OCI-LY3 (cell line): ENCODE measurements around the gene RARRES2.
"Not testable (repeated sequence)": the region's sequence is repeated elsewhere in the genome, so short reads cannot be mapped to it uniquely, and the experiment has no call there.

Experiments
- H2AFZ ChIP-seq: fragments of 200-600, 300-600 bp; shearing (Covaris generic); 2 replicates; pipeline ENCODE4 v1.6.0; 2014; ENCODE audit warnings: antibody characterized with exemption, low read depth, low read length
- H3K27ac ChIP-seq: fragments of 200-600, 300-600 bp; sonication (generic); 2 replicates; pipeline ENCODE4 v1.5.1; 2014; ENCODE audit warnings: mild to moderate bottlenecking, low read length, moderate library complexity, mixed read lengths
- H3K27me3 ChIP-seq: fragments of 200-600, 300-600 bp; sonication (generic); 2 replicates; pipeline ENCODE4 v1.6.1; 2014; ENCODE audit warnings: low read depth, low read length, mixed read lengths
- H3K36me3 ChIP-seq: fragments of 200-600, 300-600 bp; sonication (generic); replicated peaks from 2 replicates; pipeline ENCODE3; 2014; ENCODE audit warnings: low read depth, low read length, mixed read lengths
- H3K4me1 ChIP-seq: fragments of 300-600, 200-600 bp; sonication (generic); 2 replicates; pipeline ENCODE4 v1.6.1; 2014; ENCODE audit warnings: low read length, mixed read lengths
- H3K4me2 ChIP-seq: fragments of 200-600, 300-600 bp; sonication (generic); 2 replicates; pipeline ENCODE4 v1.6.1; 2014; ENCODE audit warnings: low read length, mixed read lengths
- H3K4me3 ChIP-seq: fragments of 300-600, 200-600 bp; sonication (generic); 2 replicates; pipeline ENCODE4 v1.5.1; 2014; ENCODE audit warnings: antibody characterized with exemption, mild to moderate bottlenecking, low read length, moderate library complexity
- H3K79me2 ChIP-seq: fragments of 300-600, 200-600 bp; shearing (Covaris generic); 2 replicates; pipeline ENCODE4 v1.6.1; 2014; ENCODE audit warnings: mild to moderate bottlenecking, low read length, mixed read lengths
- H3K9ac ChIP-seq: fragments of 300-600, 200-600 bp; shearing (Covaris generic); 2 replicates; pipeline ENCODE4 v1.6.0; 2014; ENCODE audit warnings: mild to moderate bottlenecking, low read length, moderate library complexity
- H3K9me3 ChIP-seq: fragments of 200-600, 300-600 bp; shearing (Covaris generic); 2 replicates; pipeline ENCODE4 v1.6.1; 2014; ENCODE audit warnings: low read length, mixed read lengths; ENCODE audit not compliant: insufficient read depth
- H4K20me1 ChIP-seq: fragments of 200-600, 300-600 bp; sonication (generic); 2 replicates; pipeline ENCODE4 v1.6.1; 2016; ENCODE audit warnings: low read length, mixed read lengths; ENCODE audit not compliant: insufficient read depth

Gene RARRES2

DNA sequence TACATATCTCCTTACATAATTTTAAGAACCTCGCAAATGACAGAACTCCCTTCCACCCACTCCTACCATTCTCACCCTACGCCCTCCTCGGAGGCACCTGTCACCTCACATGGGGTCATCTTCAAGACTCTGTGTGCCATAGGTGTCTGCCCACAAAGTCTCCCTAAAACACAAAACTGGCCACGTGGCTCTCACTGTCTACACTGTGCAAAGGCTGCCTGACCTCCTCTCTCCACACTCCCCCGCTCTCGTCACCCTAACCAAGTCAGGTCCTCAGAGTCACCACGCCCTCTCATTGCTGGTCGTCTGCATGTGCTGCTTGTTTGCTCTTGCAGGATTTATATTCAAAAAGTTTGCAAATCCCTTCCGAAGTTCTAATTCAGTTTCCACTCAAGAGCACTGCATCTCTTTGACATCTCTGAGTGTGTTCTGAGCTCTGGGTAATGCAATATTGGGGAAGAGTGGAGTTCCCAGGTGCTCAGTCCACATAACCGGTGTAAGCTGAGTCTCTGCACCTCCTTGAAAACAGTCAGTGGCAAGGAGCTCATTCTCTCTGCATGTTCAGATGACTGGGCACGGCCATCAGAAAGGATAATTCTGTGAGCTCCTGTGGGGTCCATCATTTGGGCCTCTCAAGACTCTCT, 36.0 kb downstream of the RARRES2 start:
- not testable (repeated sequence) for H4K20me1 ChIP-seq, H3K27ac ChIP-seq, H3K4me2 ChIP-seq, H3K36me3 ChIP-seq, H3K9me3 ChIP-seq, H3K4me1 ChIP-seq, H3K79me2 ChIP-seq, H3K9ac ChIP-seq, H3K4me3 ChIP-seq, H2AFZ ChIP-seq, H3K27me3 ChIP-seq

GRCh38 chr7:150304499-150305258, 36.8 kb downstream of the RARRES2 start:
- H3K9me3 ChIP-seq, H2AFZ ChIP-seq, H3K4me2 ChIP-seq, H3K9ac ChIP-seq, H3K79me2 ChIP-seq, H3K27me3 ChIP-seq, H3K27ac ChIP-seq, H3K4me3 ChIP-seq, H3K4me1 ChIP-seq, H3K36me3 ChIP-seq, H4K20me1 ChIP-seq: not testable (repeated sequence)

DNA sequence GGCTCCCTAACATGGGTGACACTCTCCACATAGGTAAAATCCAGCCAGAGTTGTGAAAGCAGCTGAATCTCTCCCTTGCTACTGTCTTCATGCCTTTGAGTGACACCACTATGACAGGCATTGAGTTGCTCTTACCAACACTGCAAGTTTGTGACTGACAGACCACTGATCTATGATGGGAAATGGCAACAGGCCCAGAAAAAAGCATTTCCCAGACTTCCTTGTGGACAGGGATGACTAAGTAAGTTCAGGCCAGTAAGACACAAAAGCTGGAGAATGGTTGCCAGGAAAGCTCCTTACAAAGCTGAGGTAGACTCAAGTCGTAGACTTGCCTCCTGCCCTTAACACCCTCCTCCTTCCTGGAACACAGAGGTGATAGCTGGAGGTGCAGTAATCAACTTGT, 38.5 kb downstream of the RARRES2 start:
- H3K36me3 ChIP-seq, H3K27ac ChIP-seq, H3K9me3 ChIP-seq, H3K4me3 ChIP-seq, H3K27me3 ChIP-seq, H3K4me1 ChIP-seq, H2AFZ ChIP-seq, H3K4me2 ChIP-seq, H3K9ac ChIP-seq, H4K20me1 ChIP-seq, H3K79me2 ChIP-seq: not testable (repeated sequence)

DNA sequence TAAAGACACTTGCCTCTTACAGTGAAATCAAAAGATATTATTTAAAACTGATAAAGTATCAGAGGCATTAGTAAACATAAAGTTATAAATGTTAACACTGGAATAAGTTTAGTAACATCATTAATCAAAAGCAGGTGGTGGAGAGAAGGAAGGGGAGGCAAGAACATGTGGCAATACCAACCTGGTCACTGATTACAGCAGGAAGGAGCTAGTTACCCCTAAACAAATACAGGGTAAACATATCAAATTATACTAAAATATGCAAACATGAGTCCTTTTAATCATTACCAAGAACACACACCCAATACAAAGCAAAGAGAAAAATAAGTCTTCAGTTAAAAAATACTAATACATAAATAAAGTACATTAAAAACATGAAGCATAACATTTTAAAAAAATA, 43.5 kb downstream of the RARRES2 start:
- H3K4me2 ChIP-seq, H3K4me3 ChIP-seq, H4K20me1 ChIP-seq, H2AFZ ChIP-seq, H3K79me2 ChIP-seq, H3K9ac ChIP-seq, H3K9me3 ChIP-seq, H3K27me3 ChIP-seq, H3K4me1 ChIP-seq, H3K36me3 ChIP-seq, H3K27ac ChIP-seq: not testable (repeated sequence)

GRCh38 chr7:150296802-150297201, 44.6 kb downstream of the RARRES2 start:
- not testable (repeated sequence) for H3K9me3 ChIP-seq, H2AFZ ChIP-seq, H3K4me3 ChIP-seq, H3K79me2 ChIP-seq, H3K4me1 ChIP-seq, H3K36me3 ChIP-seq, H3K9ac ChIP-seq, H3K27ac ChIP-seq, H4K20me1 ChIP-seq, H3K27me3 ChIP-seq, H3K4me2 ChIP-seq

DNA sequence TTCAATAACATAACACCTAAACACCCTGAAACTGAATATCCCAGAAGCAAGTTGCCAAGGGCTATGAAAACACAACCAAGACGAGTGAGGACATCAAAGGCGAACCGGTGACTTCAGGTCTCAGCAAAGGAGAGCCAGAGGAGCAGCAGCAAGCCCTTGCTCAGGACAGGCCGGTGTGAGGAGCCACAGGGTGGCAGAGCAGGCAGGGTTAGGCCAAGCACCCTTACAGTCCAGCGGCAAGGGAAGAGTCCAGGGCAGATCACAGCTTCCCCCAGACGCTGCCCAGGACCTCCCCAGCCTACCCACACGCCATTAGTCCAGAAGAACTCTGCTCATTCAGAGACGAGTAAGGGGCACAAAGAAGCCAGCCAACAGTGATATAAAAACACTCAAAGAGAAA, 45.8 kb downstream of the RARRES2 start:
- not testable (repeated sequence) for H2AFZ ChIP-seq, H3K27me3 ChIP-seq, H3K36me3 ChIP-seq, H3K27ac ChIP-seq, H3K9ac ChIP-seq, H3K79me2 ChIP-seq, H4K20me1 ChIP-seq, H3K4me2 ChIP-seq, H3K4me1 ChIP-seq, H3K4me3 ChIP-seq, H3K9me3 ChIP-seq

GRCh38 chr7:150295027-150295426, 46.4 kb downstream of the RARRES2 start:
- H3K36me3 ChIP-seq, H4K20me1 ChIP-seq, H3K9me3 ChIP-seq, H2AFZ ChIP-seq, H3K27me3 ChIP-seq, H3K9ac ChIP-seq, H3K27ac ChIP-seq, H3K4me3 ChIP-seq, H3K79me2 ChIP-seq, H3K4me1 ChIP-seq, H3K4me2 ChIP-seq: not testable (repeated sequence)

DNA sequence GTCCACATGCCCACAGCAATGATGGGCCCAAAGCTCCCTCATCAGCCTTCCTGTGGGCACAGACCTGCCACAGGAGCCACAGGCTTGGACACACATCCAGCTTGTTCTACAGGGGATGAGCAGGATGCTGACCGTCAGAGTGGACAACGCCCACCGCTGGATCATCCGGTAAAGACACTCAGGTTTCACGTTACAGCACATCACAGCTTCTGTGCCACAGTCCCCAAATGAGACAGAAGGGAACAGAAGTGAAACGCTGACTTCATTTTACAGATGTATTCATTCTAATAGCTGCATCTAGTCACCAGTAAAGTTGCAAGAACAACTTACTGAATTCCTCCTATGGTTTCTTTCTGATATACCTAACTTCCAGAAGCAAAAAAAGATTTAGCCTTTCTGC, 51.1 kb downstream of the RARRES2 start:
- not testable (repeated sequence) for H3K9ac ChIP-seq, H3K4me3 ChIP-seq, H3K4me1 ChIP-seq, H3K36me3 ChIP-seq, H2AFZ ChIP-seq, H3K27ac ChIP-seq, H3K79me2 ChIP-seq, H3K9me3 ChIP-seq, H3K27me3 ChIP-seq, H4K20me1 ChIP-seq
- H3K4me2 ChIP-seq: peak overlapping the region; percentile 48; the same call in 1 of the 2 replicates

DNA sequence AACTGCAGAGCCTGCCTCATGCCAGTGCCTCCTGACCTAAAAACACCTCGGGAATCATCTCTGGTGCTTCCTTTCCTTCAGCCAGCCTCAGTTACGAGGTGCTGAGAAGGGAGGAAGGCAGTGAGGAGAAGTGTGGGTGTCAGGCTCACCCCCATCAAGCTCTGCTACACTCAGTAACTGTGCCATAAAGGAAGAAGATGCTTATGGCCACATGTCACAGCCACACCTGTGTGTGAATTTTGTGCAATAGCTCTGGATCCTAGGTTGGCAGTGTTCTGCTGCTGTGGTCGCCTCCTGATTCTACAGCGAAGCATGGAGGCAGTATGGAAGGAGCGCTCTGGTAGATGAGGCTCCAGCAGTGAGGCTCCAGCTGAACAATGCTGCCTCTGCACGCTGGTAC, 52.6 kb downstream of the RARRES2 start:
- H2AFZ ChIP-seq, H3K9me3 ChIP-seq, H4K20me1 ChIP-seq, H3K9ac ChIP-seq, H3K4me1 ChIP-seq, H3K27me3 ChIP-seq, H3K4me3 ChIP-seq, H3K79me2 ChIP-seq, H3K36me3 ChIP-seq, H3K4me2 ChIP-seq, H3K27ac ChIP-seq: not testable (repeated sequence)
